CD4-positive, alpha-beta T cell (primary cell): ENCODE data around the gene QSOX1. TPM values are rescaled to one million over a fixed set of nuclear protein-coding genes. Genes with fewer than 3 reads are reported as not detected.

Experiments used
- ATAC-seq: fragments of 200-7000 bp; cut with Tn5 transposase; one replicate; pipeline ENCODE4 v1.10.0; 2022; ENCODE audit warnings: mild to moderate bottlenecking; ENCODE audit not compliant: poor library complexity
- CTCF ChIA-PET: fragments of 350-600 bp; sonication (Branson Sonifier 250); formaldehyde crosslinking; loops from one replicate; lab custom pipeline; 2021; ENCODE audit warnings: antibody characterized with exemption, inconsistent platforms; lab: Charles Lee
- POLR2A ChIA-PET: fragments of 350-600 bp; sonication (Branson Sonifier 250); formaldehyde crosslinking; loops from one replicate; lab custom pipeline; 2021; ENCODE audit warnings: antibody characterized with exemption, inconsistent platforms; lab: Charles Lee
- DNase-seq, 14 experiments: peaks; one replicate each; pipeline ENCODE4 v3.0.0-alpha.2; 2013 to 2020; ENCODE audit warnings: mixed read lengths in 2 of 14
- H3K27ac ChIP-seq, 2 donors: one replicate each; pipeline versions ENCODE4 v1.5.1 to v1.7.0; 2013; ENCODE audit warnings: low read length in 2 of 2, low read depth in 1 of 2, mild to moderate bottlenecking in 1 of 2
- H3K27me3 ChIP-seq, 2 experiments: 1 replicate in 1 of 2; 2 replicates in 1 of 2; pipeline versions ENCODE4 v1.6.1 to v1.7.0; 2013; ENCODE audit warnings: low read length in 2 of 2, control low read depth in 1 of 2, mild to moderate bottlenecking in 1 of 2, moderate library complexity in 1 of 2; ENCODE audit not compliant: insufficient read depth in 2 of 2, control insufficient read depth in 1 of 2
- H3K36me3 ChIP-seq: one replicate; pipeline ENCODE4 v1.6.1; 2013; ENCODE audit warnings: low read length, control low read depth; ENCODE audit not compliant: insufficient read depth
- H3K4me1 ChIP-seq: one replicate; pipeline ENCODE4 v1.6.1; 2013; ENCODE audit warnings: low read length, control low read depth; ENCODE audit not compliant: insufficient read depth
- H3K4me3 ChIP-seq: one replicate; pipeline ENCODE4 v1.5.1; 2013; ENCODE audit warnings: mild to moderate bottlenecking, low read length, moderate library complexity
- H3K9me3 ChIP-seq, 2 experiments: 1 replicate in 1 of 2; 2 replicates in 1 of 2; pipeline versions ENCODE4 v1.6.1 to v1.7.0; 2013; ENCODE audit warnings: low read length in 2 of 2, mild to moderate bottlenecking in 2 of 2, control low read depth in 1 of 2, moderate library complexity in 1 of 2; ENCODE audit not compliant: control insufficient read depth in 1 of 2, insufficient read depth in 1 of 2
- H3K27ac Mint-ChIP-seq: one replicate; pipeline ENCODE4 v1.8.0; 2020; ENCODE audit warnings: mixed read lengths
- H3K27me3 Mint-ChIP-seq: one replicate; pipeline ENCODE4 v1.8.0; 2021; ENCODE audit warnings: mixed read lengths
- H3K36me3 Mint-ChIP-seq: one replicate; pipeline ENCODE4 v1.8.0; 2021; ENCODE audit warnings: low read depth, mixed read lengths
- H3K4me1 Mint-ChIP-seq: one replicate; pipeline ENCODE4 v1.8.0; 2021; ENCODE audit warnings: low read depth, mixed read lengths
- H3K4me3 Mint-ChIP-seq: one replicate; pipeline ENCODE4 v1.8.0; 2020; ENCODE audit warnings: mild to moderate bottlenecking, mixed read lengths
- H3K9me3 Mint-ChIP-seq: one replicate; pipeline ENCODE4 v1.8.0; 2020; ENCODE audit warnings: mixed read lengths
- CTCF ChIP-seq: fragments of 200-600 bp; IDR thresholded peaks from one replicate; pipeline ENCODE4 v1.8.0; 2022; ENCODE audit warnings: antibody characterized with exemption, mild to moderate bottlenecking
- intact Hi-C, 2 experiments: fragments of 100-400 bp; cut with DNase I in 1 of 2; cut with micrococcal nuclease in 1 of 2; formaldehyde crosslinking; loops; one replicate each; pipeline versions ENCODE4 v1.15.1 to v1.9.0; 2023 to 2025; cut with DNase I, micrococcal nuclease
- total RNA-seq, 174 experiments: library from RNA in 2 of 174; stranded (reverse) in 2 of 174; gene quantifications; one replicate each; pipeline ENCODE4 v1.2.3 and lab custom pipeline; 2021 to 2026

The QSOX1 gene
- total RNA-seq, 2 experiments from 2014 or later = 13.7 to 14.3 TPM

- H3K4me1 Mint-ChIP-seq = peaks cover 44% of the 10 kb centered on the region
- Histone ChIP-seq H3K4me1 (peaks cover 56% of the 10 kb centered on the region), H3K4me3 (no peak overlapping the region), H3K36me3 (no peaks in the 10 kb centered on the region), H3K9me3 (peaks cover 0 to 40% of the 10 kb centered on the region in 2 experiments), H3K27me3 (peaks cover 82 to 99% of the 10 kb centered on the region in 2 experiments), H3K27ac (no peak overlapping the region)
- POLR2A ChIA-PET = no interaction called here
- H3K36me3 Mint-ChIP-seq = no peaks in the 10 kb centered on the region
- H3K4me3 Mint-ChIP-seq = no peak overlapping the region
- no peaks in the 10 kb centered on the region for H3K9me3 Mint-ChIP-seq
- no peak for DNase-seq
- no peak for TF ChIP-seq CTCF
- H3K27me3 Mint-ChIP-seq = peaks cover 100% of the 10 kb centered on the region
- intact Hi-C loops = no loop called here
- ATAC-seq = no peak
- CTCF ChIA-PET = no interaction called here
- no peak overlapping the region for H3K27ac Mint-ChIP-seq
These were observed 81.0 kb downstream of the QSOX1 start for GRCh38 chr1:180235502-180236239.

- DNase-seq (no peak), ATAC-seq (no peak)
- no peak overlapping the region for H3K27ac ChIP-seq
- H3K4me1 Mint-ChIP-seq = peaks cover 39% of the 10 kb centered on the region
- peaks cover 0 to 33% of the 10 kb centered on the region in 2 experiments for H3K9me3 ChIP-seq
- H3K4me3 ChIP-seq = no peak overlapping the region
- H3K36me3 Mint-ChIP-seq = no peaks in the 10 kb centered on the region
- H3K27me3 ChIP-seq = peaks cover 80 to 88% of the 10 kb centered on the region in 2 experiments
- intact Hi-C loops = no loop called here
- ChIA-PET CTCF (no interaction called here), POLR2A (no interaction called here)
- no peaks in the 10 kb centered on the region for H3K9me3 Mint-ChIP-seq
- no peak overlapping the region for H3K27ac Mint-ChIP-seq
- peaks cover 43% of the 10 kb centered on the region for H3K4me1 ChIP-seq
- no peak overlapping the region for H3K4me3 Mint-ChIP-seq
- H3K27me3 Mint-ChIP-seq = peaks cover 98% of the 10 kb centered on the region
- TF ChIP-seq CTCF = no peak
- H3K36me3 ChIP-seq = no peaks in the 10 kb centered on the region
These were observed 82.2 kb downstream of the QSOX1 start for GRCh38 chr1:180236698-180237509.

- Mint-ChIP-seq H3K9me3 (no peaks in the 10 kb centered on the region), H3K4me1 (peaks cover 35% of the 10 kb centered on the region), H3K4me3 (no peak overlapping the region), H3K27me3 (peaks cover 96% of the 10 kb centered on the region), H3K27ac (no peak overlapping the region), H3K36me3 (no peaks in the 10 kb centered on the region)
- intact Hi-C loops = no loop called here
- Histone ChIP-seq H3K4me1 (peaks cover 33% of the 10 kb centered on the region), H3K36me3 (no peaks in the 10 kb centered on the region), H3K9me3 (peaks cover 0 to 25% of the 10 kb centered on the region in 2 experiments), H3K27ac (no peak overlapping the region), H3K4me3 (no peak overlapping the region), H3K27me3 (peaks cover 71 to 84% of the 10 kb centered on the region in 2 experiments)
- no peak for ATAC-seq
- TF ChIP-seq CTCF = no peak
- no peak for DNase-seq
- CTCF ChIA-PET = no interaction called here
- POLR2A ChIA-PET = no interaction called here
These were observed 83.3 kb downstream of the QSOX1 start for GRCh38 chr1:180237869-180238476.
